Glutamatergic neuron (in vitro differentiated cells): ENCODE measurements around the gene PHYHIPL. TPM values are rescaled to one million over a fixed set of nuclear protein-coding genes. Genes with fewer than 3 reads are reported as not detected.

Experiments used
- DNase-seq: peaks from one replicate; pipeline ENCODE4 v3.0.0; 2022
- H3K27ac Mint-ChIP-seq: one replicate; pipeline ENCODE4 v1.8.0; 2020; ENCODE audit warnings: mild to moderate bottlenecking, mixed read lengths, inconsistent platforms; ENCODE audit not compliant: unreplicated experiment
- H3K27me3 Mint-ChIP-seq: one replicate; pipeline ENCODE4 v1.8.0; 2020; ENCODE audit warnings: mild to moderate bottlenecking, moderate library complexity, mixed read lengths, inconsistent platforms; ENCODE audit not compliant: unreplicated experiment
- H3K36me3 Mint-ChIP-seq: one replicate; pipeline ENCODE4 v1.8.0; 2020; ENCODE audit warnings: mild to moderate bottlenecking, mixed read lengths, inconsistent platforms; ENCODE audit not compliant: unreplicated experiment
- H3K4me1 Mint-ChIP-seq: one replicate; pipeline ENCODE4 v1.8.0; 2020; ENCODE audit warnings: mild to moderate bottlenecking, low read depth, mixed read lengths, inconsistent platforms; ENCODE audit not compliant: unreplicated experiment
- H3K4me3 Mint-ChIP-seq: one replicate; pipeline ENCODE4 v1.8.0; 2020; ENCODE audit warnings: mild to moderate bottlenecking, mixed read lengths, inconsistent platforms; ENCODE audit not compliant: unreplicated experiment
- H3K9me3 Mint-ChIP-seq: one replicate; pipeline ENCODE4 v1.8.0; 2020; ENCODE audit warnings: mild to moderate bottlenecking, moderate library complexity, mixed read lengths, inconsistent platforms; ENCODE audit not compliant: unreplicated experiment
- CTCF ChIP-seq: fragments of 200-600 bp; sonication (generic); IDR thresholded peaks from one replicate; pipeline ENCODE4 v1.5.0; 2021; ENCODE audit not compliant: partially characterized antibody, unreplicated experiment
- total RNA-seq: library from RNA; stranded (reverse); fragmentation: NEBNext Ultra II Directional; extraction: Animal tissue kit (Norgen Biotek cat#: 25700); gene quantifications from one replicate; pipeline ENCODE4 v1.2.1, GENCODE V29; 2021; ENCODE audit not compliant: unreplicated experiment

PHYHIPL gene
- total RNA-seq, 1 donor from 2014 or later: 6.2 TPM

- H3K27ac Mint-ChIP-seq: no peak overlapping the region
- peaks cover 23% of the 10 kb centered on the region for H3K4me1 Mint-ChIP-seq
- H3K9me3 Mint-ChIP-seq: peaks cover 6% of the 10 kb centered on the region
- no peak for DNase-seq
- no peak for TF ChIP-seq CTCF
- no peaks in the 10 kb centered on the region for H3K36me3 Mint-ChIP-seq
- H3K27me3 Mint-ChIP-seq: peaks cover under 1% of the 10 kb centered on the region
- H3K4me3 Mint-ChIP-seq: no peak overlapping the region
Measured at GRCh38 chr10:59287587-59288255, 111.3 kb downstream of the PHYHIPL start.

GRCh38 chr10:59289853-59290252, 113.4 kb downstream of the PHYHIPL start:
- Mint-ChIP-seq H3K9me3 (peaks cover 5% of the 10 kb centered on the region), H3K27me3 (peaks cover 2% of the 10 kb centered on the region), H3K4me3 (no peak overlapping the region), H3K4me1 (peaks cover 9% of the 10 kb centered on the region), H3K36me3 (no peaks in the 10 kb centered on the region), H3K27ac (no peak overlapping the region)
- DNase-seq: no peak
- TF ChIP-seq CTCF: no peak

GRCh38 chr10:59290448-59290847, 114.0 kb downstream of the PHYHIPL start:
- peaks cover 5% of the 10 kb centered on the region for H3K9me3 Mint-ChIP-seq
- H3K4me1 Mint-ChIP-seq: peaks cover 9% of the 10 kb centered on the region
- no peaks in the 10 kb centered on the region for H3K36me3 Mint-ChIP-seq
- TF ChIP-seq CTCF: no peak
- H3K27me3 Mint-ChIP-seq: peaks cover 2% of the 10 kb centered on the region
- no peak for DNase-seq
- H3K27ac Mint-ChIP-seq: no peak overlapping the region
- H3K4me3 Mint-ChIP-seq: no peak overlapping the region

Other genes starting within 250 kb of the PHYHIPL start
- 17.8 TPM for gene FAM13C, start 185.9 kb downstream of the PHYHIPL start, total RNA-seq